ENCODE measurements around the gene CHURC1. TPM values are rescaled to one million over a fixed set of nuclear protein-coding genes. Genes with fewer than 3 reads are reported as not detected.
A peak's percentile ranks its signal among the peaks of the same experiment; 100 is the strongest.

CHURC1 gene
- total and polyA plus RNA-seq, 2 of the 13 experiments (the other 11 are each of a cell fraction or from before 2014, with no cell fraction given) = 41.1 to 74.4 TPM

DNA sequence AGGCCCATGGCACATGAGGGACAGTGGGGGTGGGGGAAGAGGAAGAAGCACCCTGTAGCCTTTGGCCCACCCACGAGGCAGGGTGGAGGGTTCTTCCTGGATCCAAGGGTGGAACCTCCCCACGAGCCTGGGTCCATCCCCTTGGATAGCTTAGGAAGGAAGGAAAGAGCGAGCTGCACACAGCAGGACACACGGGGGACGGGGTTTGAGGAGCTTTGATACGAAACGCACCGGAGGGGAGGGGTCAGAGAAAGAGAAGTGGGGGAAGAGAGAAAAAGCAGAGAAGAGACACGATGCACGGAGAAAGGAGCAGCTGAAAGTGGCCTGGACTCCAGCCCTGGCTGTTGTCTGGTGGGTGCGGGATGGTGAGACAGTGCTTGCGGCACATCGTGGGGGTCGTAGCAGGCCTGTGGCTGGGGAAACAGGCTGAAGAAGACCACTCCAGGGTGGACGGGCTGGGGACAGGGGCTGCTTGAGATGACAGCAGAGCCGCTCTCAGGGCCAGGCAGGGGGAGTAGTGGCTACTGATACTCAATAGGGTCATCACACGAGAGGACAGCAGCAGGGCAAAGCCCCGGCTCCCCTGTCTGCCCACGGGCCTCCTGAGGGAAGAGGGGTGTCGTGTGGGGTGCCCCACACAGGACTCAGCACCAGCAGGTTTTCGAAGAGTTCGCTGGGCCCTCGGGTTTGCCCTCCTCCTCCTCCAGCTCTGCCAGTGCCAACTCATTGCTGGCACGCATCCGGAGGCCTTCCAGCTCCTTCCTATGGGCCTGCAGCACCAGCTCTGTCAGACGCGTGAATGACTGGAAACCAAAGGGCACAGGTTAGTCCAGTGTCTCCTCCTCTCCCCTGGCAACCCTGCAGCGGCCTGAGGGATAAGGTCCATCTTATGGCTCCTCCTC is 33.7 kb downstream of the CHURC1 start (continued):
- TF ChIP-seq ZNF501 (CRISPR knock-in tag; IDR thresholded peaks at IDR 0.05) (no peak), POLR2A (IDR thresholded peaks at IDR 0.05; ENCODE audit: insufficient read depth in 1 of 2, low read depth in 2 of 2, low read length in 2 of 2) (peak; percentile 60 to 74), YEATS4 (CRISPR knock-in tag; IDR thresholded peaks at IDR 0.05; ENCODE audit: borderline replicate concordance) (0 out of 2 replicates have a peak, but pooled peaks have one; percentile 32), ZNF563 (CRISPR knock-in tag; IDR thresholded peaks at IDR 0.05) (no peak), HNF4G (IDR thresholded peaks at IDR 0.05; ENCODE audit: borderline replicate concordance, low read depth, low read length) (peak; percentile 83; the same call in 1 of the 2 replicates), HNF4G (CRISPR knock-in tag; IDR thresholded peaks at IDR 0.05; ENCODE audit: borderline replicate concordance, low read depth) (no peak; the same call in 1 of the 2 replicates), MXD4 (CRISPR knock-in tag; IDR thresholded peaks at IDR 0.05) (0 out of 2 replicates have a peak, but pooled peaks have one; percentile 42), ZNF292 (CRISPR knock-in tag; IDR thresholded peaks at IDR 0.05; ENCODE audit: borderline replicate concordance, low read depth) (peak; percentile 69; the same call in 1 of the 2 replicates), BCL6 (CRISPR knock-in tag; IDR thresholded peaks at IDR 0.05) (0 out of 2 replicates have a peak, but pooled peaks have one; percentile 20), CREB1 (IDR thresholded peaks at IDR 0.05) (no peak), CREB1 (CRISPR knock-in tag; IDR thresholded peaks at IDR 0.05) (no peak), HDAC2 (CRISPR knock-in tag; IDR thresholded peaks at IDR 0.05) (peak; percentile 69; the same call in 1 of the 2 replicates), SP5 (CRISPR knock-in tag; IDR thresholded peaks at IDR 0.05; ENCODE audit: borderline replicate concordance, low read depth) (peak; percentile 94), SALL1 (CRISPR knock-in tag; IDR thresholded peaks at IDR 0.05) (peak; percentile 48), NFE2L2 (IDR thresholded peaks at IDR 0.05; ENCODE audit: low read length) (no peak), HNRNPL (IDR thresholded peaks at IDR 0.05; ENCODE audit: low read depth, low read length) (peak; percentile 98), ARID2 (CRISPR knock-in tag; IDR thresholded peaks at IDR 0.05; ENCODE audit: borderline replicate concordance) (no peak), ZSCAN9 (CRISPR knock-in tag; IDR thresholded peaks at IDR 0.05; ENCODE audit: borderline replicate concordance) (0 out of 2 replicates have a peak, but pooled peaks have one; percentile 34), CEBPB (IDR thresholded peaks at IDR 0.05; ENCODE audit: borderline replicate concordance, low read depth, low read length) (no peak), ARHGAP35 (CRISPR knock-in tag; IDR thresholded peaks at IDR 0.05; ENCODE audit: borderline replicate concordance) (no peak)
- TF ChIP-seq, protein P1, sequence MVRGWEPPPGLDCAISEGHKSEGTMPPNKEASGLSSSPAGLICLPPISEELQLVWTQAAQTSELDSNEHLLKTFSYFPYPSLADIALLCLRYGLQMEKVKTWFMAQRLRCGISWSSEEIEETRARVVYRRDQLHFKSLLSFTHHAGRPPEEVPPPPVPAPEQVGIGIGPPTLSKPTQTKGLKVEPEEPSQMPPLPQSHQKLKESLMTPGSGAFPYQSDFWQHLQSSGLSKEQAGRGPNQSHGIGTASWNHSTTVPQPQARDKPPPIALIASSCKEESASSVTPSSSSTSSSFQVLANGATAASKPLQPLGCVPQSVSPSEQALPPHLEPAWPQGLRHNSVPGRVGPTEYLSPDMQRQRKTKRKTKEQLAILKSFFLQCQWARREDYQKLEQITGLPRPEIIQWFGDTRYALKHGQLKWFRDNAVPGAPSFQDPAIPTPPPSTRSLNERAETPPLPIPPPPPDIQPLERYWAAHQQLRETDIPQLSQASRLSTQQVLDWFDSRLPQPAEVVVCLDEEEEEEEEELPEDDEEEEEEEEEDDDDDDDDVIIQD (CRISPR knock-in tag; IDR thresholded peaks at IDR 0.05; ENCODE audit: low read depth) = no peak
- TF ChIP-seq, protein P2, sequence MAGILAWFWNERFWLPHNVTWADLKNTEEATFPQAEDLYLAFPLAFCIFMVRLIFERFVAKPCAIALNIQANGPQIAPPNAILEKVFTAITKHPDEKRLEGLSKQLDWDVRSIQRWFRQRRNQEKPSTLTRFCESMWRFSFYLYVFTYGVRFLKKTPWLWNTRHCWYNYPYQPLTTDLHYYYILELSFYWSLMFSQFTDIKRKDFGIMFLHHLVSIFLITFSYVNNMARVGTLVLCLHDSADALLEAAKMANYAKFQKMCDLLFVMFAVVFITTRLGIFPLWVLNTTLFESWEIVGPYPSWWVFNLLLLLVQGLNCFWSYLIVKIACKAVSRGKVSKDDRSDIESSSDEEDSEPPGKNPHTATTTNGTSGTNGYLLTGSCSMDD (CRISPR knock-in tag; IDR thresholded peaks at IDR 0.05) = no peak
- TF ChIP-seq, protein P3, sequence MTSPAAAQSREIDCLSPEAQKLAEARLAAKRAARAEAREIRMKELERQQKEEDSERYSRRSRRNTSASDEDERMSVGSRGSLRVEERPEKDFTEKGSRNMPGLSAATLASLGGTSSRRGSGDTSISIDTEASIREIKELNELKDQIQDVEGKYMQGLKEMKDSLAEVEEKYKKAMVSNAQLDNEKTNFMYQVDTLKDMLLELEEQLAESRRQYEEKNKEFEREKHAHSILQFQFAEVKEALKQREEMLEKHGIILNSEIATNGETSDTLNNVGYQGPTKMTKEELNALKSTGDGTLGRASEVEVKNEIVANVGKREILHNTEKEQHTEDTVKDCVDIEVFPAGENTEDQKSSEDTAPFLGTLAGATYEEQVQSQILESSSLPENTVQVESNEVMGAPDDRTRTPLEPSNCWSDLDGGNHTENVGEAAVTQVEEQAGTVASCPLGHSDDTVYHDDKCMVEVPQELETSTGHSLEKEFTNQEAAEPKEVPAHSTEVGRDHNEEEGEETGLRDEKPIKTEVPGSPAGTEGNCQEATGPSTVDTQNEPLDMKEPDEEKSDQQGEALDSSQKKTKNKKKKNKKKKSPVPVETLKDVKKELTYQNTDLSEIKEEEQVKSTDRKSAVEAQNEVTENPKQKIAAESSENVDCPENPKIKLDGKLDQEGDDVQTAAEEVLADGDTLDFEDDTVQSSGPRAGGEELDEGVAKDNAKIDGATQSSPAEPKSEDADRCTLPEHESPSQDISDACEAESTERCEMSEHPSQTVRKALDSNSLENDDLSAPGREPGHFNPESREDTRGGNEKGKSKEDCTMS (CRISPR knock-in tag; conservative IDR thresholded peaks at IDR 0.05) = no peak
- TF ChIP-seq, protein P4, sequence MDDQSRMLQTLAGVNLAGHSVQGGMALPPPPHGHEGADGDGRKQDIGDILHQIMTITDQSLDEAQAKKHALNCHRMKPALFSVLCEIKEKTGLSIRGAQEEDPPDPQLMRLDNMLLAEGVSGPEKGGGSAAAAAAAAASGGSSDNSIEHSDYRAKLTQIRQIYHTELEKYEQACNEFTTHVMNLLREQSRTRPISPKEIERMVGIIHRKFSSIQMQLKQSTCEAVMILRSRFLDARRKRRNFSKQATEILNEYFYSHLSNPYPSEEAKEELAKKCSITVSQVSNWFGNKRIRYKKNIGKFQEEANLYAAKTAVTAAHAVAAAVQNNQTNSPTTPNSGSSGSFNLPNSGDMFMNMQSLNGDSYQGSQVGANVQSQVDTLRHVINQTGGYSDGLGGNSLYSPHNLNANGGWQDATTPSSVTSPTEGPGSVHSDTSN (CRISPR knock-in tag; IDR thresholded peaks at IDR 0.05; ENCODE audit: borderline replicate concordance) = no peak
